Mesenchymal stem cell (in vitro differentiated cells and primary cell): ENCODE results near the gene KCTD5.
"Not testable (repeated sequence)": the region's sequence is repeated elsewhere in the genome, so short reads cannot be mapped to it uniquely, and the experiment has no call there.

Experiments used
- DNase-seq: peaks from one replicate; pipeline ENCODE4 v3.0.0-alpha.2; 2013
- H2AFZ ChIP-seq: one replicate; pipeline ENCODE4 v1.6.1; 2013; ENCODE audit warnings: low read depth, mild to moderate bottlenecking, control low read depth, inconsistent platforms, low read length, moderate library complexity
- H2AK5ac ChIP-seq: 2 replicates; pipeline ENCODE4 v1.6.1; 2013; ENCODE audit warnings: low read length, moderate library complexity, mild to moderate bottlenecking, inconsistent platforms; ENCODE audit not compliant: severe bottlenecking
- H2BK120ac ChIP-seq: one replicate; pipeline ENCODE4 v1.6.1; 2013; ENCODE audit warnings: low read depth, mild to moderate bottlenecking, inconsistent platforms, low read length, moderate library complexity
- H2BK12ac ChIP-seq, 2 experiments: one replicate each; pipeline ENCODE4 v1.6.1; 2013; ENCODE audit warnings: inconsistent platforms in 2 of 2, low read length in 2 of 2, mild to moderate bottlenecking in 2 of 2, moderate library complexity in 2 of 2, control low read depth in 1 of 2
- H2BK15ac ChIP-seq: one replicate; pipeline ENCODE4 v1.6.1; 2013; ENCODE audit warnings: mild to moderate bottlenecking, low read depth, inconsistent platforms; ENCODE audit not compliant: poor library complexity, severe bottlenecking
- H2BK5ac ChIP-seq: 2 replicates; pipeline ENCODE4 v1.6.1; 2013; ENCODE audit warnings: low read depth, mild to moderate bottlenecking, low read length, control low read depth, inconsistent platforms; ENCODE audit not compliant: poor library complexity, severe bottlenecking
- H3K14ac ChIP-seq, 2 experiments: one replicate each; pipeline ENCODE4 v1.6.1; 2013; ENCODE audit warnings: inconsistent platforms in 2 of 2, low read length in 2 of 2, control low read depth in 1 of 2, mild to moderate bottlenecking in 1 of 2, moderate library complexity in 1 of 2
- H3K18ac ChIP-seq, 2 experiments: one replicate each; pipeline ENCODE4 v1.6.1; 2013; ENCODE audit warnings: inconsistent platforms in 2 of 2, low read length in 2 of 2, control low read depth in 1 of 2, low read depth in 1 of 2, mild to moderate bottlenecking in 1 of 2
- H3K23ac ChIP-seq, 2 experiments: one replicate each; pipeline ENCODE4 v1.6.1; 2013; ENCODE audit warnings: inconsistent platforms in 2 of 2, low read length in 2 of 2, mild to moderate bottlenecking in 2 of 2, moderate library complexity in 2 of 2, control low read depth in 1 of 2
- H3K27ac ChIP-seq: 2 replicates; pipeline ENCODE4 v1.5.1; 2013; ENCODE audit warnings: mild to moderate bottlenecking, moderate library complexity, low read length, control low read depth, inconsistent platforms; ENCODE audit not compliant: poor library complexity, severe bottlenecking
- H3K27me3 ChIP-seq, 2 experiments: 2 replicates each; pipeline versions ENCODE4 v1.6.1 to v1.7.0; 2013; ENCODE audit warnings: low read length in 2 of 2, mild to moderate bottlenecking in 2 of 2, moderate library complexity in 2 of 2, control low read depth in 1 of 2, inconsistent platforms in 1 of 2; ENCODE audit not compliant: control insufficient read depth in 1 of 2, insufficient read depth in 1 of 2
- H3K36me3 ChIP-seq, 2 experiments: 2 replicates each; pipeline versions ENCODE4 v1.6.1 to v1.7.0; 2013; ENCODE audit warnings: low read length in 2 of 2, control low read depth in 1 of 2, inconsistent platforms in 1 of 2, low read depth in 1 of 2, mild to moderate bottlenecking in 1 of 2; ENCODE audit not compliant: insufficient read depth in 2 of 2, control insufficient read depth in 1 of 2
- H3K4ac ChIP-seq, 2 experiments: one replicate each; pipeline ENCODE4 v1.6.1; 2013; ENCODE audit warnings: inconsistent platforms in 2 of 2, low read length in 2 of 2, mild to moderate bottlenecking in 2 of 2, moderate library complexity in 2 of 2, control low read depth in 1 of 2, low read depth in 1 of 2
- H3K4me1 ChIP-seq: 2 replicates; pipeline ENCODE4 v1.6.1; 2013; ENCODE audit warnings: low read depth, low read length, control low read depth; ENCODE audit not compliant: control insufficient read depth, insufficient read depth
- H3K4me2 ChIP-seq: 2 replicates; pipeline ENCODE4 v1.6.1; 2013; ENCODE audit warnings: low read length, mild to moderate bottlenecking, inconsistent platforms; ENCODE audit not compliant: poor library complexity, severe bottlenecking
- H3K4me3 ChIP-seq, 2 experiments: 2 replicates each; pipeline versions ENCODE4 v1.5.1 to v1.7.0; 2013; ENCODE audit warnings: low read length in 2 of 2, mild to moderate bottlenecking in 2 of 2, control low read depth in 1 of 2, low read depth in 1 of 2; ENCODE audit not compliant: insufficient read depth in 1 of 2
- H3K79me1 ChIP-seq: replicated peaks from 2 replicates; pipeline ENCODE4 v1.6.1; 2013; ENCODE audit warnings: mild to moderate bottlenecking, control low read depth, low read length, inconsistent platforms; ENCODE audit not compliant: poor library complexity, severe bottlenecking
- H3K9ac ChIP-seq: 2 replicates; pipeline ENCODE4 v1.7.0; 2013; ENCODE audit warnings: mild to moderate bottlenecking, low read length, moderate library complexity
- H3K9me3 ChIP-seq: 2 replicates; pipeline ENCODE4 v1.7.0; 2013; ENCODE audit warnings: mild to moderate bottlenecking, low read length; ENCODE audit not compliant: control insufficient read depth
- H4K8ac ChIP-seq: one replicate; pipeline ENCODE4 v1.6.1; 2013; ENCODE audit warnings: inconsistent platforms, mild to moderate bottlenecking, low read length, moderate library complexity
- H4K91ac ChIP-seq: one replicate; pipeline ENCODE4 v1.6.1; 2013; ENCODE audit warnings: mild to moderate bottlenecking, low read length, inconsistent platforms
- WGBS: methylation state at CpG from one replicate; pipeline ENCODE4 v1.1.7; 2013; ENCODE audit warnings: mixed read lengths; 5-methylcytosine and 5-hydroxymethylcytosine counted together

The KCTD5 gene

GRCh38 chr16:2656985-2657384, 25.3 kb upstream of the KCTD5 start:
- Histone ChIP-seq H3K36me3 (peaks cover 0 to under 1% of the 10 kb centered on the region in 2 experiments), H4K8ac (no peak overlapping the region), H4K91ac (no peak overlapping the region), H2BK15ac (no peak overlapping the region), H2AK5ac (no peak overlapping the region), H3K27ac (no peak overlapping the region), H3K18ac (no peak overlapping the region), H3K27me3 (peaks cover 0 to 10% of the 10 kb centered on the region in 2 experiments), H3K23ac (no peak overlapping the region), H3K4me2 (no peak overlapping the region), H2AFZ (no peak overlapping the region), H3K9me3 (no peaks in the 10 kb centered on the region), H3K14ac (no peak overlapping the region), H3K4me1 (peaks cover 2% of the 10 kb centered on the region), H3K4me3 (no peak overlapping the region), H3K9ac (no peak overlapping the region), H2BK12ac (no peak overlapping the region), H3K4ac (no peak overlapping the region), H2BK120ac (no peak overlapping the region), H3K79me1 (no peaks in the 10 kb centered on the region), H2BK5ac (no peak overlapping the region)
- no peak for DNase-seq
- 87% methylated on average over 2 of the region's 2 CpGs for WGBS

GRCh38 chr16:2657803-2658202, 24.5 kb upstream of the KCTD5 start:
- H2BK120ac ChIP-seq, H2BK15ac ChIP-seq, DNase-seq, H2AK5ac ChIP-seq, H3K4me3 ChIP-seq, H3K9ac ChIP-seq, H3K4ac ChIP-seq, H3K79me1 ChIP-seq, H3K18ac ChIP-seq, H2AFZ ChIP-seq, H2BK5ac ChIP-seq, H3K36me3 ChIP-seq, H2BK12ac ChIP-seq, H3K4me2 ChIP-seq, H4K91ac ChIP-seq, H4K8ac ChIP-seq, H3K9me3 ChIP-seq, H3K14ac ChIP-seq, H3K27ac ChIP-seq, H3K4me1 ChIP-seq, H3K23ac ChIP-seq: not testable (repeated sequence)
- no CpG with 5 or more reads among the region's 17 CpGs for WGBS
- H3K27me3 ChIP-seq: peaks cover 0 to 10% of the 10 kb centered on the region in 2 experiments

- H3K27ac ChIP-seq, H3K14ac ChIP-seq, H2BK12ac ChIP-seq, H3K18ac ChIP-seq, H2AFZ ChIP-seq, H2BK120ac ChIP-seq, H2AK5ac ChIP-seq, H4K91ac ChIP-seq, H2BK15ac ChIP-seq, H4K8ac ChIP-seq, H3K23ac ChIP-seq, H3K4me1 ChIP-seq, DNase-seq, H3K4me2 ChIP-seq, H3K4me3 ChIP-seq, H3K79me1 ChIP-seq, H2BK5ac ChIP-seq, H3K9ac ChIP-seq, H3K4ac ChIP-seq, H3K9me3 ChIP-seq: not testable (repeated sequence)
- Histone ChIP-seq H3K36me3 (peaks cover 0 to 12% of the 10 kb centered on the region in 2 experiments), H3K27me3 (peaks cover 0 to 10% of the 10 kb centered on the region in 2 experiments)
- WGBS: 78% methylated on average over 5 of the region's 8 CpGs
Measured at GRCh38 chr16:2659560-2659959, 22.8 kb upstream of the KCTD5 start.

- not testable (repeated sequence) for H2BK5ac ChIP-seq, H3K4me1 ChIP-seq, H2BK120ac ChIP-seq, H2BK12ac ChIP-seq, H2AK5ac ChIP-seq, H3K23ac ChIP-seq, H3K18ac ChIP-seq, H2BK15ac ChIP-seq, H3K4me2 ChIP-seq, H3K4me3 ChIP-seq, H4K8ac ChIP-seq, H3K14ac ChIP-seq, H3K79me1 ChIP-seq, H3K4ac ChIP-seq, H3K9ac ChIP-seq, DNase-seq, H3K27ac ChIP-seq, H3K9me3 ChIP-seq, H2AFZ ChIP-seq, H4K91ac ChIP-seq
- 91% methylated on average over 10 of the region's 11 CpGs for WGBS
- peaks cover 0 to 10% of the 10 kb centered on the region in 2 experiments for H3K27me3 ChIP-seq
- H3K36me3 ChIP-seq: peaks cover 0 to 14% of the 10 kb centered on the region in 2 experiments
Measured at GRCh38 chr16:2660014-2660662, 22.2 kb upstream of the KCTD5 start.
